HG02571 (cell line): ENCODE data around the gene MARCKSL1.
"Not testable (repeated sequence)": the region's sequence is repeated elsewhere in the genome, so short reads cannot be mapped to it uniquely, and the experiment has no call there.

Experiments
- ATAC-seq: cut with Tn5 transposase; IDR thresholded peaks from one replicate; pipeline ENCODE4 v1.9.1; 2021; ENCODE audit warnings: mild to moderate bottlenecking, moderate library complexity; ENCODE audit not compliant: unreplicated experiment

MARCKSL1 gene

DNA sequence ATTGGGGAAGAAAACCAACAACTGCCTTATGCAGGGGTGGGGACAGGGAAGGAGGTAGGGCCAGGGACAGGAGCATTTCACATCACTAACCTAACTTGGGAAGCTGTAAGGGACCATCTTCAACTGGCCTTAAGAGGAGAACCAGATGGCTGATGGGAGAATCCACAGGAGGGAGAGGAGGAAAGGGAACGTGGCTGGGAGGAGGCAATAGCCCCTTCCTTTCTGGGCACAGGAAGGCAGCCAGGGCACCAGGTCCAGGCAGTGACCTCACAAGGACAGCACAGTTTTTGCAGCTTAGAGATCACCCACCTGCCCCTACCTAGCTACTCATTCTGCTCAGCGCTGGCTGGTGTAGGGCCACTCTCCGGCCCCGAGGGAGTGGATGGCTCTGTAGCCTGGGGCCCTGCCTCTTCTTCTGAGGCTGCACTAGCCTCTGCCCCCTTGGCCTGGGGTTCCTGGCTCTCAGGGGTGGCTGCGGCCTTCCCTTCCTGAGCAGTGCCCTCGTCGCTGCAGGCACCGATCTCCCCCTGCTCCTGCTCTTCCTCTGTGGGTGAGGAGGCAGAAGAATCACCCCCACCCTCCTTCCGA, 1.7 kb downstream of the MARCKSL1 start:
- ATAC-seq = no peak

GRCh38 chr1:32333251-32333963, 2.6 kb downstream of the MARCKSL1 start:
- no peak for ATAC-seq

- ATAC-seq = no peak
Observed at GRCh38 chr1:32332290-32333079, 3.5 kb downstream of the MARCKSL1 start.

DNA sequence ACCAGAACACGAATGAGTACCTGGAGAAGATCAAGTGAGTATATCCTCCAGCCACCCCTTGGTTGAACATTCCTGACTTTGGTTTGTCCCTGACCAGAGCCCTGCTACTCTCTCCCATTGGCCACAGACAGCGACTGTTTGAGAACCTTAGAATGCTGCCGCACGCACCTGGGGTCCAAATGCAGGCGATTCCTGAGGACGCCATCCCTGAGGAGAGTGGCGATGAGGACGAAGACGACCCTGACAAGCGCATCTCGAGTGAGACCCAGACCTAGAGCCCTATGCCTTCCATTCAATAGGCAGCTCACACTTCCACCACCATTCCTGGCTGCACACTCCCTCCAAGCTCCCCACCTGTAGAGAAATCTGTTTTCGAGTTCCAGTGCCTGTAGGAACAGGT, 4.5 kb downstream of the MARCKSL1 start:
- ATAC-seq = no peak

DNA sequence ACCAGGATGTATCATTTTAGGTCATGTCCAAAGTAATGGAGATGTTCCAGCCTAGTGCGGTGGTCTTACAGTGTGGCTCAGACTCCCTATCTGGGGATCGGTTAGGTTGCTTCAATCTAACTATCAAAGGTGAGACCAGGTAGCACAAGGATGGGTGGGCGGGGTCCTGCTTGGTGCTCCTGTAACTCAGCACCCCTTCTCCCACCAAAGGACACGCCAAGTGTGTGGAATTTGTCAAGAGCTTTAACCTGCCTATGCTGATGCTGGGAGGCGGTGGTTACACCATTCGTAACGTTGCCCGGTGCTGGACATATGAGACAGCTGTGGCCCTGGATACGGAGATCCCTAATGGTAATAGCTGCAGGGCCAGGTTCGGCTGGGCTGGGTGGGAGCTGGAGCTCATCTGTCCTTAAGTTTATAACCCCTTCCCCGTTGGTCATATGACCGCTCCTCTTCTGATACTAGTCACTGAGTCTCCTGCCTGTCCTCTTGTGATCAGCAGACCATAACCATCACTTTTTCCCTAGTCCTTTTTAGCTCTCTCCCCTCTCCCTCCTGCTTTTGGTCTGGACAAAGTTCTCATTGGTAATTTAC, 5.4 kb downstream of the MARCKSL1 start:
- no peak for ATAC-seq

GRCh38 chr1:32329931-32330466, 6.0 kb downstream of the MARCKSL1 start:
- no peak for ATAC-seq

DNA sequence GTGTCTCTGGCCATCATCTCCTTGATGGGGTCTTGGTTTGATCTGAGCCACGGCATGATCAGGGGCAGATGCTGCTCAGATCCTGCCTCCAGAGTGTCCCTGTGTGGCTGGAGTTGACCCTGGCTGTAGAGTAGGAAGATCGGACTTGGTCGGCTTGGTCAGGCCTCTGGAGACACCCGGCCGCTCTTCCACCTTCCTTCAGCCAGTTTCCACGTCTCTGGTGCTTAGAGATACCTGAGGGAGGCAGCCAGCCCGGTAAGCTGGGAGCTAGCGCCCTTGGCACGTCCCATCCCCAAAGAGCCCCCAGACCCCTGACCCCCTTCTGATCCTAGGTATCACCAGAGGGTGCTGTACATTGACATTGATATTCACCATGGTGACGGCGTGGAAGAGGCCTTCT, 8.8 kb downstream of the MARCKSL1 start:
- ATAC-seq = no peak

GRCh38 chr1:32321712-32322291, 14.2 kb downstream of the MARCKSL1 start:
- no peak for ATAC-seq

DNA sequence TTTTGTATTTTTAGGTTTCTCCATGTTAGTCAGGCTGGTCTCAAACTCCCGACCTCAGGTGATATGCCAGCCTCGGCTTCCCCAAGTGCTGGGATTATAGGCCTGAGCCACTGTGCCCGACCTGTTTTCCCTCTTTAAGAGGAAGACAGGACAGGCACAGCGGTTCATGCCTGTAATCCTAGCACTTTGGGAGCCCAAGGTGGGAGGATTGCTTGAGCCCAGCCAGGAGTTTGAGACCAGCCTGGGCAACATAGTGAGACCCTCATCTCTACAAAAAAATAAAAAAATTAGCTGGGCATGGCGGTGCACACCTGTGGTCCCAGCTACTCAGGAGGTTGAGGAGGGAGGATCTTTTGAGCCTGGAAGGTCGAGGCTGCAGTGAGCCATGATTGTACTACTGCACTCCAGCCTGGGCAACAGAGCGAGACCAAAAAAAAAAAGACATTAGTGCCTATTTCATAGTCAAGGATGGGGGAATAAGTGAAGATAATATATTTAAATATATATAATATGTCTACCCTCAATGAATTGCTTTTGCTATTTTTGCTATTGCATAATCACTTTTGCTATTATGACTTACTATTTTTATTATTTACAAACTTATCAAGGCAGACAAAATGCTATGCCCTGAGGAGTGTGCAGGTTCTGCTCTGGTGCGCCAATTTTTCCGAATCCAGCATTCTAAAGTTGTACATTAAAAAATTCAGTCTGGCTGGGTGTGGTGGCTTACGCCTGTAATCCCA, 17.7 kb downstream of the MARCKSL1 start:
- ATAC-seq = no peak

- no peak for ATAC-seq
Observed at GRCh38 chr1:32316903-32317277, 19.1 kb downstream of the MARCKSL1 start.

DNA sequence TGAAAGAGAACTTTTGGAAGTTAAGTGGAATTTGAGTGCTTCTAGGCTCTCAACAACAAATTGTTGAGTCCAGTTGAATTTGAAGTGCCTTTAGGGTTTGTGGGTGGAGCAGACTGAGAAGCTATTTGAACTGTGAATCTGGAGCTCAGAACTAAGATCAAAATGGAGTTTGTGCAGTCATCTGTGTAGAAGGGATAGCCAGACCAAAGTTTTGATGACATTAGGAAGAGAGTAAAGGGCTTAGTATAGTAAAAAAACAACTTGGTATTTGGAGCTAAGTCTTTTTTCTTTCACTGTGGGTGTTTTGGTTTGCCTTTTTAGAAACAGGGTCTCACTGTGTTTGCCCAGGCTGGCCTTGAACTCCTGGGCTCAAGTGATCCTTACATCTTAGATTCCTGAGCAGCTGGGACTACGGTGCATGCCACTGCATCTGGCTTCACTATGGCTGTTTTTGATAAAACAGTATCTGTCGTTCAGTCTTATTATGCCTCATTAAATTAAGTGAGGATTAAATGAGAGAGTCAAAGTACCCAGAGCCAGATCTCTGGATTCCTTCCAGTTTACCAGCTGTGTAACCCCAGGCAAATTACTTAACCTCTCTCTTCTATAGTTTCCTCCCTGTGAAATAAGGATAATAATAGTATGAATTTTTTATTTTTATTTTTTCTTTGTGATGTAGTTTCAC, 24.2 kb downstream of the MARCKSL1 start:
- no peak for ATAC-seq

GRCh38 chr1:32309960-32310359, 26.1 kb downstream of the MARCKSL1 start:
- no peak for ATAC-seq

- ATAC-seq = no peak
Observed at GRCh38 chr1:32307324-32307723, 28.7 kb downstream of the MARCKSL1 start.

DNA sequence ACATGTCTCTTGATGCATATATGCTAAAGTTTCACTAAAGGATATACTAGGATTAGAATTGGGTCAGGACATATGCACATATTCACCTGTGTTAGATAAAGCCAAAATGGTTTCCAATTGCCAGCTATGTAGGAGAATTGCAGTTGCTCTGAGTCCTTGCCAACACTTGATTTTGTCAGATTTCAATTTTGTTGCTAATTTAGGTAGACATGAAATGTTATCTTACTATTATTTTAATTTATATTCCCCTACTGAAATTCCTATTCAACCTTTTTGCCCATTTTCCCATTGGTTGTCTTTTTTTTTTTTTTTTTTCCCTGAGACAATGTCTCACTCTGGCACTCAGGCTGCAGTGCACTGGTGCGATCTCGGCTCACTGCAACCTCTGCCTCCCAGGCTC, 30.7 kb downstream of the MARCKSL1 start:
- no peak for ATAC-seq

- ATAC-seq = no peak
Observed at GRCh38 chr1:32303997-32304622, 31.9 kb downstream of the MARCKSL1 start.

GRCh38 chr1:32303358-32303757, 32.7 kb downstream of the MARCKSL1 start:
- ATAC-seq = no peak

DNA sequence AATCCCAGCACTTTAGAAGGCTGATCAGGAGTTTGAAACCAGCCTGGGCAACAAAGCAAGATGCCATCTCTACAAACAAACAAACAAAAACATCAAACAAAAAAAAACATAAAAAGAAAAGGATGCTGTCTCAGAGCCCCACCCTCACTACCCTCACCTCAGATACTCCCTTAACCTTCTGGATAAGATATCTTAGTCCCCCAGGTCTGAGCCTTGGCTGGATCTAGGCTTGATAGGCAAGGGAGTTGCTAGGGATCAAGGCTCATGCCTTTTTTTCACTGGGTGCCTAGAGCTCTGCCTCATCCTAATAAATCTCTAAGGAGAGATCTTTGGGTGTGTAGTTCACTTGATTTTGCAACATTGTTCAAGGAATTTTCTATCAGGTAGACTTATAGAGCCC, 36.7 kb downstream of the MARCKSL1 start:
- no peak for ATAC-seq

DNA sequence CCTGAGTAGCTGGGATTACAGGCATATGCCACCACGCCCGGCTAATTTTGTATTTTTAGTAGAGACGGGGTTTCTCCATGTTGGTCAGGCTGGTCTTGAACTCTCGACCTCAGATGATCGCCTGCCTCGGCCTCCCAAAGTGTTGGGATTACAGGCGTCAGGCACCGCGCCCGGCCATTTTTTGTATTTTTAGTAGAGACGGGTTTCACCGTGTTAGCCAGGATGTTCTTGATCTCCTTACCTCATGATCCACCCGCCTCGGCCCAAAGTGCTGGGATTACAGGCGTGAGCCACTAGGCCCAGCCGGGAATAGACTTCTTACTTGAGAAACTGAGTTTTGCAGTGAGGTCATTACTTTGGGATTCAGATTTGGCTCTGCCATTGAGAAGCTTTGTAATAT, 37.8 kb downstream of the MARCKSL1 start:
- ATAC-seq = not testable (repeated sequence)
